Smooth muscle cell (in vitro differentiated cells): ENCODE measurements around the gene POLR3B. TPM values are rescaled to one million over a fixed set of nuclear protein-coding genes. Genes with fewer than 3 reads are reported as not detected.

Source experiments
- DNase-seq: peaks from one replicate; lab custom pipeline; 2025; ENCODE audit not compliant: unreplicated experiment; lab: John Stamatoyannopoulos, UW
- H2AFZ ChIP-seq: fragments of 200-600 bp; sonication (generic); 2 replicates; pipeline ENCODE4 v1.6.0; 2016; ENCODE audit warnings: antibody characterized with exemption, low read depth, mild to moderate bottlenecking
- H3F3A ChIP-seq: fragments of 200-600 bp; sonication (generic); 2 replicates; pipeline ENCODE4 v1.6.0; 2017; ENCODE audit warnings: antibody characterized with exemption, low read depth
- H3K27ac ChIP-seq: fragments of 200-600 bp; sonication (generic); 2 replicates; pipeline ENCODE4 v1.5.1; 2016; ENCODE audit warnings: low read depth, mild to moderate bottlenecking
- H3K27me3 ChIP-seq: fragments of 200-600 bp; sonication (generic); 2 replicates; pipeline ENCODE4 v1.6.1; 2016; ENCODE audit warnings: low read depth, mild to moderate bottlenecking
- H3K36me3 ChIP-seq: fragments of 200-600 bp; sonication (generic); 2 replicates; pipeline ENCODE4 v1.5.1; 2016; ENCODE audit warnings: low read depth
- H3K4me1 ChIP-seq: fragments of 200-600 bp; sonication (generic); 2 replicates; pipeline ENCODE4 v1.5.1; 2016; ENCODE audit warnings: low read depth
- H3K4me2 ChIP-seq: fragments of 200-600 bp; sonication (generic); 2 replicates; pipeline ENCODE4 v1.6.0; 2016; ENCODE audit warnings: mild to moderate bottlenecking
- H3K4me3 ChIP-seq: fragments of 200-600 bp; sonication (generic); 2 replicates; pipeline ENCODE4 v1.5.1; 2016; ENCODE audit warnings: mild to moderate bottlenecking
- H3K79me2 ChIP-seq: fragments of 200-600 bp; sonication (generic); 2 replicates; pipeline ENCODE4 v1.6.0; 2016; ENCODE audit warnings: low read depth, mild to moderate bottlenecking
- H3K9ac ChIP-seq: fragments of 200-600 bp; sonication (generic); 2 replicates; pipeline ENCODE4 v1.6.0; 2016; ENCODE audit warnings: low read depth
- H3K9me3 ChIP-seq: fragments of 200-600 bp; sonication (generic); replicated peaks from 2 replicates; pipeline ENCODE4 v1.5.1; 2016; ENCODE audit warnings: low read depth
- H4K20me1 ChIP-seq: fragments of 200-600 bp; sonication (generic); 2 replicates; pipeline ENCODE4 v1.6.0; 2016; ENCODE audit warnings: low read depth
- CTCF ChIP-seq: fragments of 200-600 bp; sonication (generic); IDR thresholded peaks from 2 replicates; pipeline ENCODE4 v1.5.1; 2017; ENCODE audit warnings: borderline replicate concordance, mild to moderate bottlenecking, antibody characterized with exemption; ENCODE audit not compliant: insufficient read depth, poor library complexity, severe bottlenecking
- WGBS: methylation state at CpG from one replicate; pipeline ENCODE4 v1.1.7; 2016; ENCODE audit warnings: low lambda C conversion rate; 5-methylcytosine and 5-hydroxymethylcytosine counted together
- polyA plus RNA-seq: library from polyadenylated mRNA; unstranded; fragments of >200 nt; fragmentation: Nextera tagmentation; extraction: Ambion mirVana; gene quantifications from 2 replicates; pipeline ENCODE4 v1.2.1, GENCODE V29; 2016
- total RNA-seq: library from RNA; depleted of rRNA; stranded (reverse); fragments of >200 nt; gene quantifications from 2 replicates; pipeline ENCODE4 v1.2.3, GENCODE V29; 2014

The POLR3B gene
- total and polyA plus RNA-seq, 2 experiments from 2014 or later = 7.3 to 7.5 TPM

- Histone ChIP-seq H3K27ac (no peak overlapping the region), H3F3A (no peaks in the 10 kb centered on the region), H2AFZ (no peak overlapping the region), H3K36me3 (peaks cover 7% of the 10 kb centered on the region), H3K4me2 (no peak overlapping the region), H3K9ac (no peak overlapping the region), H3K4me1 (peaks cover 3% of the 10 kb centered on the region), H3K27me3 (no peaks in the 10 kb centered on the region), H3K4me3 (no peak overlapping the region), H4K20me1 (no peaks in the 10 kb centered on the region), H3K9me3 (no peaks in the 10 kb centered on the region), H3K79me2 (no peaks in the 10 kb centered on the region)
- 92% methylated on average over 7 of the region's 7 CpGs for WGBS
- no peak for DNase-seq
- TF ChIP-seq CTCF = no peak
Observed at GRCh38 chr12:106429043-106429552, 71.5 kb downstream of the POLR3B start.

- H3K27me3 ChIP-seq = no peaks in the 10 kb centered on the region
- peaks cover 3% of the 10 kb centered on the region for H3K4me1 ChIP-seq
- TF ChIP-seq CTCF = no peak
- 100% methylated on average over 1 of the region's 1 CpG for WGBS
- no peak for DNase-seq
- no peak overlapping the region for H3K4me3 ChIP-seq
- no peak overlapping the region for H2AFZ ChIP-seq
- no peaks in the 10 kb centered on the region for H3K79me2 ChIP-seq
- H4K20me1 ChIP-seq = no peaks in the 10 kb centered on the region
- H3K4me2 ChIP-seq = no peak overlapping the region
- H3K9me3 ChIP-seq = no peaks in the 10 kb centered on the region
- H3K9ac ChIP-seq = no peak overlapping the region
- H3K27ac ChIP-seq = no peak overlapping the region
- peaks cover 8% of the 10 kb centered on the region for H3K36me3 ChIP-seq
- H3F3A ChIP-seq = no peaks in the 10 kb centered on the region
Observed at GRCh38 chr12:106429636-106430035, 72.1 kb downstream of the POLR3B start.

GRCh38 chr12:106431839-106432411 lies 74.4 kb downstream of the POLR3B start:
- Histone ChIP-seq H3K9ac (no peak overlapping the region), H3K27me3 (no peaks in the 10 kb centered on the region), H3K79me2 (no peaks in the 10 kb centered on the region), H4K20me1 (no peaks in the 10 kb centered on the region), H3K4me3 (no peak overlapping the region), H3K27ac (no peak overlapping the region), H3K9me3 (no peaks in the 10 kb centered on the region), H3F3A (no peaks in the 10 kb centered on the region), H3K4me2 (no peak overlapping the region), H3K4me1 (no peaks in the 10 kb centered on the region), H2AFZ (no peak overlapping the region), H3K36me3 (peaks cover 10% of the 10 kb centered on the region)
- 95% methylated on average over 3 of the region's 3 CpGs for WGBS
- no peak for DNase-seq
- no peak for TF ChIP-seq CTCF

- H2AFZ ChIP-seq = no peak overlapping the region
- no peak overlapping the region for H3K9ac ChIP-seq
- H3K4me1 ChIP-seq = no peaks in the 10 kb centered on the region
- no peak for DNase-seq
- H3K4me2 ChIP-seq = no peak overlapping the region
- no peaks in the 10 kb centered on the region for H3K9me3 ChIP-seq
- no peak for TF ChIP-seq CTCF
- no peak overlapping the region for H3K27ac ChIP-seq
- H3K4me3 ChIP-seq = no peak overlapping the region
- peaks cover 18% of the 10 kb centered on the region for H3K36me3 ChIP-seq
- no peaks in the 10 kb centered on the region for H3F3A ChIP-seq
- 92% methylated on average over 2 of the region's 2 CpGs for WGBS
- H3K79me2 ChIP-seq = no peaks in the 10 kb centered on the region
- no peaks in the 10 kb centered on the region for H4K20me1 ChIP-seq
- H3K27me3 ChIP-seq = no peaks in the 10 kb centered on the region
Observed at GRCh38 chr12:106433055-106433454, 75.5 kb downstream of the POLR3B start.
